ENCODE results near the gene TNNI2.

- TF ChIP-seq CTCF (optimal IDR thresholded peaks at IDR 0.05 in 1 of 3, IDR thresholded peaks at IDR 0.05 in 1 of 3, conservative IDR thresholded peaks at IDR 0.05 in 1 of 3; ENCODE audit: extremely low read depth in 1 of 3, insufficient read depth in 2 of 3, low read length in 3 of 3) (no peak), EZH2 (IDR thresholded peaks at IDR 0.05; ENCODE audit: low read length) (no peak)
Observed at GRCh38 chr11:1864231-1864630, 25.4 kb downstream of the TNNI2 start.
